OCI-M2 (cell line): ENCODE results near the gene PLA1A.
"Not testable (repeated sequence)": the region's sequence is repeated elsewhere in the genome, so short reads cannot be mapped to it uniquely, and the experiment has no call there.

Experiments used
- DNase-seq: peaks from one replicate; lab custom pipeline; 2025; ENCODE audit not compliant: unreplicated experiment; lab: John Stamatoyannopoulos, UW

PLA1A gene

DNA sequence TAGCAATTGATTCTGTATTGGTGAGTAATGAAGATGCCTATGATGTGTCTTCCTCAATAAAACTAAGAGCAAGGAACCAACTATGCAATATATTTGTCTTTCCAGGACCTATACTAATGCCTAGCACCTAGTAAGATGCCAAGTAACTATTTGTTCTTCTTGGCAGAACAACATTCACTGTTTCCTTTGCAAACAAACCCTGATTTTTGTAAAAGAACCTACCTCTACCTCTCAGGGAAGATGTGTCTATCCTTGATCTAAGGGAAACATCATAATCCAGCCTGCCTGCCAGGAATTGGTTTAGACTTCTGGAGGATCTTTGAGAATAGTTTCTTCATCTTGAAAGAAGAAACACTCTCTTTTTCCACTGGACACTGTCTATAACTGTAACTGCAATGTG is 22.2 kb upstream of the PLA1A start:
- DNase-seq, result no peak

- no peak for DNase-seq
These were observed 18.2 kb upstream of the PLA1A start, which contains the start of gene ADPRH for GRCh38 chr3:119579366-119580066. TSS of gene ADPRH (plus strand) at chr3:119579492. CDS start at chr3:119582170, 2,678 bp downstream.

DNA sequence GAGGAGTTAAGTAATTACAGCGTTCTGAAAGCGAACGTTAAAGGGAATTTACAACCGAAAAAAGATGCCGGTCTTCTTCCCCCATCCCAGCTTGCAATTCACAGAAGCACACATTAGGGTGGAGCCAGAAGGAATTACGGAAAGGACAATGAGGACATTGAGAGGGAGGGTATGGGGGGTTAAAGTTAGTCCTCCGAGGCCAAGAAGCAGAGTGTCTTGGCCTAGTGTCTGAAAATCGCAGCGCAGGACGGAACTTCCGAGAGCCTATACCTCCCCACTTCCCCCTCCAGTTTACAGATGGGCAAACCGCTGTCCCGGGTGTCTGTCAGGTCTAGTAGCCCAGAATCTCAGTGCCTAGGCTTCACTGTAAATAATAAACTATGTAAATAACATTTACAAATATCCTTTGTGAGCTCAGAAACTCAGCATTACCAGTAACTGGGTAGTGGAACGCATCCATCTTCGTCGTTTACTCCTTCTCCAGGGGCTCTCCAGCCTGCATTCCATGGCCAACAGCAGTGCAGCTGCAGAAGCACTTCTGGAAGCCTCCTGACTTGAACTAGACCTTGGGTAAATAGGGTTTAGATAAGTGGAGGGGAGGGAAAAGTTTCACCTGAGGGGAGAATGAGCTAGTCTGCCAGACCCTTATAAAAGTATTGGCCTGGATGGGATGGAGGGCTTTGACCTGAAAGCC is 17.5 kb upstream of the PLA1A start:
- no peak for DNase-seq

GRCh38 chr3:119582178-119582577 is 15.5 kb upstream of the PLA1A start:
- DNase-seq, result no peak

GRCh38 chr3:119585208-119585607 is 12.5 kb upstream of the PLA1A start:
- no peak for DNase-seq

- no peak for DNase-seq
These were observed 11.7 kb upstream of the PLA1A start for GRCh38 chr3:119585856-119586570.

DNA sequence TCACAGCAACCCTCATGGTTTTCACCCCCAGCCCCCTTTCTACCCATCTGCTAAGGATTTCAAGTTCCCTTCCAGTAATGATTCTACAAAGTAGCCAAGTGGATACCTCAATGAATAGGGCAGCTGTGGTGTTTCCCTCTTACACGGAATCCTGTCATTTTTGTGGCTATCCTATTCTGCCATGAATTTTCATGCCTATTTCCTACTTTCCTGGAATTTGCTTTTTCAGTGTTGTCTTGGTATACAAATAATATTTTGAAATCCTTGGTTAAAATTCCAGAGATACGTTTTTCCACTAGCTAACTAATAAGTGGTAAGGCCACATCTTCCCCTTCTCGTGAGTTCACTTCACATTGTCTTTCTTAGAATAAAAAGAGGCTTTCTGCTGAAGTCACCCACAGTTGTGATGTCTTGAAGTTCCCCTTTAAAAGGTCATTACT is 10.9 kb upstream of the PLA1A start:
- no peak for DNase-seq

- DNase-seq, result no peak
These were observed 9.6 kb upstream of the PLA1A start for GRCh38 chr3:119588112-119588511.

GRCh38 chr3:119589102-119589773 is 8.4 kb upstream of the PLA1A start:
- no peak for DNase-seq

- DNase-seq, result no peak
These were observed 7.0 kb upstream of the PLA1A start for GRCh38 chr3:119590706-119591105.

DNA sequence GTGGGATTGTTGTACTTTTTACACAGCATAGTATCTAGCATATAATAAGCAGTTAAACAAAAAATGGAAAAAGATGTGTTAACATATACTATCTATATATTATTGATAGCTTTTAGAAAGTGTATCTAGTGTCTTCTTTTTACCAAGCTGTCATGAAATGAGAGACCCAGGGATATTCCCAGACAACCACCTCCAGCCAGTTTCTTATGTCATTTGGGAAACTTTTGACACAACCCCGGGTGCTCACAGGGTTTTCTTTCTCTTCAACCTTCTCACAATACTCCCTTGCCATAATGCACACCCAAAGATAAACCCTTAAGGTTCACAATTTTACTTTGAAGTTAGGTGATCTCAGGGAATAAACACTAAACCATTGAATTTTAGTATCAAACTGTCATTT is 4.8 kb upstream of the PLA1A start:
- no peak for DNase-seq

DNA sequence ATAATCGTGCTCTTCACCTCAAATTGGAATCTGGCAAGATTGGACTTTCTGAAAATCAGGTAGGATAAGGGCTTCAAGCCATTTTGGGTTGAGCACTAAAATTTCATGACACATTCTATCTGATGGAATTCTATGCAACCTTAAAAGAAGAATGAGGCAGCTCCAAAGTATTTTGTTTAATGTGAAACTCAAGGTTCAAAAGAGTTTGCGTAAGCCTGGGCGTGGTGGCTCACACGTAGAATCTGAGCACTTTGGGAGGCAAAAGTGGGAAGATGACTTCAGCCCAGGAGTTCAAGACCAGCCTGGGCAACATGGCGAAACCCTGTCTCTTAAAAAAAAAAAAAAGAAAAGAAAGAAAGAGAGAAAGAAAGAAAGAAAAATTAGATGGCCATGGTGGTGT is 3.6 kb upstream of the PLA1A start:
- no peak for DNase-seq

DNA sequence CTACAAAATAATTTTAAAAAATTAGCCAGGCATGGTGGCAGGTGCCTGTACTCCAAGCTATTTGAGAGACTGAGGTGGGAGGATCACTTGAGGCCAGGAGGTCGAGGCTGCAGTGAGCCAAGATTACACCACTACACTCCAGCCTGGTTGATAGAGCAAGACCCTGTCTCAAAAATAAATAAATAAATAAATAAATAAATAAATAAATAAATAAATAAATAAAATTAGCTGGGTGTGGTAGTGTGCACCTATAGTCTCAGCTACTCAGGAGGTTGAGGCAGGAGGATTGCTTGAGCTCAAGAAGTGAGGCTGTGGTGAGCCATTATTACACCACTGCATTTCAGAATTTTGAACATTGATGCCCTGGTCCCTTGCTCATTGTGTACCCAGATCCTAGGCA is 2.8 kb upstream of the PLA1A start:
- not testable (repeated sequence) for DNase-seq

DNA sequence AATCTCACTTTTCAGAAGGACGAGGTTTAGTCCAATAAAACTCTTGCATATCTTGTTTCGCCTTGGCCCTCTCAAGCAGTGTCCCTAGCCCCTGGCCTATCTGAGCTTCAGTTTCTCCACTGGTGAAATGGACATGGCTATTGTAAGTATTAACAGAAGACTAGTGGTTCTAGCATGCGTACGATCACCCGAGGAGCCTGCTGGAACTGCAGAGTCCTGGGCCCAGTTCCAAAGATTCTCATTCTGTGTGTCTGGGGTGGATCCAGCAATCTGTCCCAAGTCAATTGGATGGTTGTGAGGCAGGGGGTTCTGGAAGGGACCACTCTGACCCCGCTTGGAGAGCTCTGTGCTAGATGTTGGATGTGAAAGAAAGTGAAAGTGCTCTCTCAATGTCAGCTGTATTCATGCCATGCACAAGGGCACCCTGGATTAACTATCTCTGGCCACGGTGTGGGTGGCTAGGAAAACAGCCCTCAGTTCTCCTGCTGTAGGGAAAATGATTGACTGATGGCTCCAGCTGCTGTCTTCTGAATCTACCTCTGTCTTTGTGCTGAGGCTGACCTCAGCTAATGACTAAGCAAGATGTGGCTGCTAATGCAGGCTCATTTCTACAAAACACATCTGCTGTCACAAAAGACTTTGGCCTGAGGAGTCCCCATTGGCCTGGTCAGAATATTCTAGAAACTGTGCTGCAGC is 1.9 kb upstream of the PLA1A start:
- no peak for DNase-seq

DNA sequence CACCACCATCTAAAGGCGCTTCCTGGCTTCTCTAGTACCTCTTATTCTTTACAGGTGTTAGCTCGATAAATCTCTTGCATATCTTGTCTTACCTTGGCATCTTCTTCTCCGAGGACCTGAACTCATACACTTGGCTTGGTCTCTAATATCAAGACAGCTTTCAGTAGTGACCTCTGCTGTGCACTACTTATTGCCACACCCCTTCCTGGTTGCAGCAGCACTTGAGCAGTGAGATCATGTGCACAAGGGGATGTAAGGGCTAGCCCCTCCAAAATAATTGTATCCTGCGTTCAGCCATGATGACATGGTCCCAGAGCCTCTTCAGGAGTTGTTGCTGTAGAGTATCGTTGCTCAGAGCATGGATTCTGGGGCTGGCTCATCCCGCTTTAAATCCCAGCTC is 1.3 kb upstream of the PLA1A start:
- DNase-seq, result no peak

DNA sequence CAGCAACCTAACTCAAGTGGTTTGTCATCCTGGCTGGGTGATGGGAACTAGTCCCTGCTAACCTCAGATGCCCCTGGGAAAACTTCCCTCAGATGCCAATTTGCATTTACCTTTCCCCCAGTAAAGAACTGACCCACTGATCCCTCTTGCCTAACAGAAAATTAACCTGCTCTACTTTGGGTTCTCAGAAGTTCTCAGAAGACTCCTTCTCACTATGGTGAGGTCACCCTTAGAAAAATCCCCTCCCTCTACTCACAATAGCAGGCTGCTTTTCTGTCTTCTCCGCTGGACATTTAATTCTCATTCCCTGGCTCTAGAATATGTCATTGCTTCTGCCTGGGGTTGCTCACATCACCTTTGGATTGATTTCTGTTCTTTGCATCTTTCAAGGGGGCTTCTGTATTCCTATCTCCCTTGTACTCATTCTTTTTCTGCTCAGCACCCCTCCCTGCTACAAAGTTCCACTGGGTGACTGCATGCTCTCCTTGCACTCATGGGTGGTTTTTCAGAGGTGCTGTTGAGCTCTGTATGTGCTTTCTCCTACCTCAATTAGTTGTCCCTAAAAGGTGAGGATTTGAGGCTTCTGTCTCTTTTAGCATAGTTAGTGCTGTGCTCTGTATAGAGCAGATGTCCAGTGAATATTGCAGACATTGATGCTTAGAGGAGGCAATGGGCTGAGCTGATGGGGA is 869 bp downstream of the PLA1A start:
- DNase-seq, result no peak

GRCh38 chr3:119599558-119600174 is 2.0 kb downstream of the PLA1A start:
- DNase-seq, result no peak

- DNase-seq, result no peak
These were observed 3.0 kb downstream of the PLA1A start for GRCh38 chr3:119600732-119601131.

DNA sequence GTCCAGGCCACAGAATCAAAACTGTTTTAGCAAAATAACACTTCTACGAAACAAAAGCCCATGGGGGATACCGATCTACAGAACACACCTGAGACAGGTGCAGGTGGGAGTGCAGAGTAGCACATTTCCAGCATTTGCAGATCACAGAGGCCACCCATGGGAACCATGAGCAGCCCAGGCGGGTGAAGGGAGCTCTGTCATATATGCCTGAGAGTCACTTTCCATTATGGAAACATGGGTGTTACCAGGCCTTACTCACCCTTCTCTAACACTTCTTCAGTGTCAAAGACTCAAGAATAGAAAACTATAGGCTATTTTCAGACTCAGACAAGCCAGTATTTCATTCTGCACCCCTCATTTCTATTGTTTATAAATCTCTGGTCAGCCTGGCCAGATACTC is 3.5 kb downstream of the PLA1A start:
- no peak for DNase-seq

DNA sequence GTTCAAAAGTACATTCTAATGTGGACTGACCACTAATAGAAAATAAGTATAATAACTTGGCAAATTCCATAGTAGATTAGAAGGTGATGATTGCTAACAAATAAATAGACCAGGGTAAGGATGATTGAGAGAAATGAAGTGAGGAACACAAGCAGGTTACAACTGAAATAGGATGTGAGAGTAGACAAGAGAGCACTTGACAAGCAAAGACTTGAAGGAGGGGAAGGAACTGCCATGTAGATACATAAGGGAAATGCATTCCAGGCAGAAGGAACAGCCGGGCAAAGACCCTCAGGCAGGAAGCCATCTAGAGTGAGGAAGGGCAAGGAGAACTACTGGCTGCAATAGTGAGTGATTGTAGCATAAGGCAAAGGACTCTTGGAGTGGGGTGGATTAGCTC is 5.0 kb downstream of the PLA1A start:
- no peak for DNase-seq
